ENCODE data around the gene SPTAN1. TPM values are rescaled to one million over a fixed set of nuclear protein-coding genes. Genes with fewer than 3 reads are reported as not detected.
A peak's percentile ranks its signal among the peaks of the same experiment; 100 is the strongest.
"Not testable (repeated sequence)": the region's sequence is repeated elsewhere in the genome, so short reads cannot be mapped to it uniquely, and the experiment has no call there.

Gene SPTAN1
- total RNA-seq, 1 donor from 2014 or later: 75.7 TPM

DNA sequence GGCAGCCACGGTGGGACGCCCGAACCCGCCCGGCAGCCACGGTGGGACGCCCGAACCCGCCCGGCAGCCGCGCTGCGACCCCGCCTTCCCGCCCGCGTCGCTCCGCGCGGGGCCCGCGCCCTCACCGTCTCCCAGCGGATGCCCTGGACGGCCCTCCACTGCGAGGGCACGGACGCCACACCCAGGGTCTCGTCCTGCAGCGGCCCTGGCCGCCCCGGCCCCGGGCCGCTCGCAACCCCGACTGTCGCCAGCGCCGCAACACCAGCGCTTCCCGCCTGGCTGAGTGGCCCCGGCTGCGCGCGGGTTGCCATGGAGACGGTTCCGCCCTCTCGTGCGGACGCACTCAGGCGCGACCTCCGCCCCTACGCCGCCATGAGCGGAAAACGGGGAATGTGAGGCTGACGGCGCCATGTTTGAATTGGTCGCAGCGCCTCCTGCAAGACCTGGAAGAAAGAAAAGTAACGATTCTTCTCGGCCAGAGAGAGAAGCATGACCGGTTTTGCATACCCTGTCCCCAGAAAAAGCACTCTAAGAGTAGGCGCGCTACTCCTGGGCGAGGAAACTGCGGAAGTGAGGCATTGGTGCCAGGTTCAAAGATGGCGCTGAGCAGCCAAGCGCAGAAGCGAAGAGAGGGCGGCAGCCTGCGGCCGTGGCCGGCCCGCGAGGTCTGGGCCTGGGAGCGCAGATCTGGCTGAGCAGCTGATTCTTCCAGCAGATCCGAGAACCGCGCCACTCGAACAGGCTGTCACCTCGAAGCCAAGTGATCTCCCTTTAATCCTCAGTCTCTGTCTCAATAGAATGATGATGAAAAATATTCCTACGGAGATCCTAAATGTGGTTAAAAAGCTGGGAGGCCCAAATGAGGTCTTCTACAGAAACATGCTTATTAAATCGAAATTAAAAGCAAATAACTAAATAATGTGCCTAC lies 104.3 kb downstream of the SPTAN1 start, which contains the start of gene DYNC2I2:
Gene DYNC2I2, minus strand, starts transcription at position 432 of the 928 bp plus-strand sequence. Its CDS starts 121 bp downstream, at position 311.
- DNase-seq (ENCODE audit: low spot score) (peak; percentile 97), ATAC-seq (peak; percentile 99)

DNA sequence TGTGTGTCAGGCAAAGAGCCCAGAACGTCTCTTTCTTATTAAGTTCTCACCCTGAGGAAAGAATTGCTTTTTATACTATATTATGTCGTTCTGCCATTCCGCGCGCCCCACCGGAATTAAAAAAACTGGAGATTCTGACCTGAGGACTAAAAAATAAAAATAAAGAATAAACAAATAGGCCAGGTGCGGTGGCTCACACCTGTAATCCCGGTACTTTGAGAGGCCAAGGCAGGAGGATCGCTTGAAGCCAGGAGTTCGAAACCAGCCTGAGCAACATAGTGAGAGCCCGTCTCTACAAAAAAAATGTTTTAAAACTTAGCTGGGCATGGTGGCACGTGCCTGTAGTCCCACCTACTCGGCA lies 104.9 kb downstream of the SPTAN1 start:
- ATAC-seq (no peak), DNase-seq (ENCODE audit: low spot score) (no peak)

DNA sequence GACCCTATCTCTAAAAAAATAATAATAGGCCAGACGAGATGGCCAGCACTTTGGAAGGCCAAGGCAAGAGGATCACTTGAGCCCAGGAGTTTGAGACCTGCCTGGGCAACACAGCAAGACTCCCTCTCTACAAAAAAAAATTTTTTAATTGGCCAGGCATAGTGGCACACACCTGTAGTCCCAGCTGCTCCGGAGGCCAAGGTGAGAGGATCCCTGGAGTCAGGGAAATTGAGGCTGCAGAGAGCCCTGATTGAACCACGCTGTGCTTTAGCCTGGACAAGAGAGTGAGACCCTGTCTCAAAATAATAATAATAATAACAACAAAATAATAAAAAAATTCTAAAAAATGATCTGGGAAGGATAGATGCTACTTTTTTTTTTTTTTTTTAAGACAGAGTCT lies 105.4 kb downstream of the SPTAN1 start:
- DNase-seq (ENCODE audit: low spot score) (no peak), ATAC-seq (no peak)

DNA sequence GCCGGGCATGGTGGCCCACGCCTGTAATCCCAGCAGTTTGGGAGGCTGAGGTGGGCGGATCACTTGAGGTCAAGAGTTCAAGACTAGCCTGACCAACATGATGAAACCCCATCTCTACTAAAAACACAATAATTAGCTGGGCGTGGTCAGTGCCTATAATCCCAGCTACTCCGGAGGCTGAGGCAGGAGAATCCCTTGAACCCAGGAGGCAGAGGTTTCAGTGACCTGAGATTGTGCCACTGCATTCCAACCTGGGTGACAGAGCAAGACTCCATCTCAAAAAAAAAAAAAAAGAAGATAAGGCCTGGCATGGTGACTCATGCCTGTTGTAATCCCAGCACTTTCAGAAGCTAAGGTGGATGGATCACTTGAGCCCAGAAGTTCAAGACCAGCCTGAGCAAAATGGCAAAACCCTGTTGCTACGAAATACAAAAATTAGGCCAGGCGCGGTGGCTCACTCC lies 114.1 kb downstream of the SPTAN1 start:
- not testable (repeated sequence) for ATAC-seq

DNA sequence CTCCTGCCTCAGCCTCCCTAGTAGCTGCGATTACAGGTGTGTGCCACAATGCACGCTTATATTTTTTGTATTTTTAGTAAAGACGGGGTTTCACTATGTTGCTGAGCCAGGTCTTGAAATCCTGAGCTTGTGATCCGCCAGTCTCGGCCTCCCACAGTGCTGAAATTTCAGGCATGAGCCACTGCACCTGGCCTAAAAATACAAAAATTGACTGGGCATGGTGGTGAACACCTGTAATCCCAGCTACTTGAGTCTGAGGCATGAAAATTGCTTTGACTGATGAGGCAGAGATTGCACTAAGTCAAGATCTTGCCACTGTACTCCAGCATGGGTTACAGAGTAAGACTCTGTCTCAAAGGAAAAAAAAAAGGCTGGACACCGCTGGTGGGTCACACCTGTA lies 117.4 kb downstream of the SPTAN1 start:
- DNase-seq (ENCODE audit: low spot score) (no peak), ATAC-seq (no peak)

More for the DNA sequence above, 114.1 kb downstream of the SPTAN1 start:
- DNase-seq (ENCODE audit: low spot score): not testable (repeated sequence)

DNA sequence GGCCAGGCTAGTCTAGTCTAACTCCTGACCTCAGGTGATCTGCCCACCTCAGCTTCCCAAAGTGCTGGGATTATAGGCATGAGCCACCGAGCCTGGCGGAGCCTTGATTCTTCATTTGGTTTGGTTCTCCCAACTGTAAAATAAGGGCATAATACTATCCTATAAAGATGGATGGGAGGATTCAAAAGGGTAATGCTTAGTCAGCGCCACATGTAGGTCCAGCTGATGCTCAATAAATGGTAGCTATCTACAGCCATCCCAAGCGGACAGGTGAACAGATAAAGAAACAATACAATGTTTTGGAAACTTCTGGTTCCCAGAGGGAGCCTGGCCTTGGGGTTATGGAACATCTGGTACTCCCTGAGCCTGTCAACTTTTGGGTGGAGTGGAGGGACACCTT lies 123.0 kb downstream of the SPTAN1 start:
- ATAC-seq (no peak), DNase-seq (ENCODE audit: low spot score) (no peak)

DNA sequence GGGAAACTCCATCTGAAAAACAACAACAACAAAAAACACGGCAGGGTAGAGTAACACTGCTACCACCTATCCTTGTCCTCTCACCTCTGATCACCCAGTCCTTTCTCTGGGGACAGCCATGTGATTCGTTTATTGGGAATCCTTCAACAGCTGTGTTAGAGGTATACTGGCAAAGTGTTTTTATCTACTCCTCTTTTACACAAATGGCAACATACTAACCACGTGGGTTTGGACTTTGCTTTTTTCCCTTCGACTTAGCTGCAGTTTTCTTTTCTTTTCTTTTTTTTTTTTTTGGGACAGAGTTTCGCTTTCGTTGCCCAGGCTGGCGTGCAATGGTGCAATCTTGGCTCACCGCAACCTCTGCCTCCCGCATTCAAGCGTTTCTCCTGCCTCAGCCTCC lies 125.4 kb downstream of the SPTAN1 start:
- DNase-seq (ENCODE audit: low spot score) (no peak), ATAC-seq (peak; percentile 87)

Other genes with a start within 250 kb of the SPTAN1 start
- gene TRUB2, start 230.1 kb upstream of the SPTAN1 start, total RNA-seq: 28.7 TPM
- 34.2 TPM for gene COQ4, start 229.7 kb upstream of the SPTAN1 start, total RNA-seq
- gene SLC27A4, start 212.1 kb upstream of the SPTAN1 start, total RNA-seq: 30.3 TPM
- 24.6 TPM for gene URM1, start 181.2 kb upstream of the SPTAN1 start, total RNA-seq
- gene CERCAM, start 131.7 kb upstream of the SPTAN1 start, total RNA-seq: 1.0 TPM
- 6.6 TPM for gene ODF2, start 96.6 kb upstream of the SPTAN1 start, total RNA-seq
- gene GLE1, start 47.9 kb upstream of the SPTAN1 start, total RNA-seq: 12.3 TPM
- gene DYNC2I2, start 104.3 kb downstream of the SPTAN1 start, total RNA-seq: 24.1 TPM
- gene SET, start 136.6 kb downstream of the SPTAN1 start, total RNA-seq: 69.3 TPM
- gene PKN3, start 149.9 kb downstream of the SPTAN1 start, total RNA-seq: 7.6 TPM
- 22.9 TPM for gene ZDHHC12, start 171.5 kb downstream of the SPTAN1 start, total RNA-seq
- 15.6 TPM for gene ZER1, start 219.3 kb downstream of the SPTAN1 start, total RNA-seq
- 14.1 TPM for gene TBC1D13, start 234.7 kb downstream of the SPTAN1 start, total RNA-seq

Measured in left lobe of liver (tissue), 2 donors.